Measurements from ENCODE around the gene THTPA. TPM values are rescaled to one million over a fixed set of nuclear protein-coding genes. Genes with fewer than 3 reads are reported as not detected.

THTPA gene
- total and polyA plus RNA-seq, 9 of the 15 experiments (the other 6 are each of a cell fraction or from before 2014, with no cell fraction given) = 2.4 to 8.7 (median 5.2) TPM

GRCh38 chr14:23564181-23564812 lies 8.2 kb downstream of the THTPA start (continued):
- TF ChIP-seq ZNF407 (IDR thresholded peaks at IDR 0.05; ENCODE audit: low read depth) = no peak
- no peak for TF ChIP-seq CBX8 (IDR thresholded peaks at IDR 0.05; ENCODE audit: borderline replicate concordance, extremely low read depth, low read depth, low read length, poor library complexity, severe bottlenecking)
